IMR-90 (cell line): Measurements from ENCODE around the gene ULK2. TPM values are rescaled to one million over a fixed set of nuclear protein-coding genes. Genes with fewer than 3 reads are reported as not detected.

ENCODE experiments used
- ATAC-seq: fragments of 200-7000 bp; cut with Tn5 transposase; 2 replicates; pipeline ENCODE4 v1.9.1; 2020; ENCODE audit warnings: low read depth, mild to moderate bottlenecking, moderate library complexity
- BruUV-seq: library from RNA; stranded (reverse); fragments of 400-500 nt; replicated peaks from 2 replicates; lab custom pipeline; 2021; lab: Mats Ljungman, UMichigan
- CTCF ChIA-PET: fragments of 300-600 bp; formaldehyde crosslinking; extraction: SDS; loops from one replicate; lab custom pipeline; 2021; ENCODE audit warnings: antibody characterized with exemption; lab: Yijun Ruan, JAX
- POLR2A ChIA-PET: fragments of 300-600 bp; sonication (Branson Sonifier 250); formaldehyde crosslinking; loops from one replicate; lab custom pipeline; 2022; ENCODE audit warnings: antibody characterized with exemption; ENCODE audit not compliant: unreplicated experiment; lab: Charles Lee
- DNase-seq: peaks from one replicate; pipeline ENCODE4 v3.0.0; 2013
- H2AFZ ChIP-seq: replicated peaks from 2 replicates; pipeline ENCODE3; 2013; ENCODE audit warnings: low read length, mild to moderate bottlenecking; ENCODE audit not compliant: poor library complexity
- H2AK5ac ChIP-seq: 2 replicates; pipeline ENCODE4 v1.6.1; 2013; ENCODE audit warnings: low read depth, low read length, inconsistent platforms
- H2AK9ac ChIP-seq: replicated peaks from 2 replicates; pipeline ENCODE3; 2013; ENCODE audit warnings: mild to moderate bottlenecking, low read depth, low read length, moderate library complexity; ENCODE audit not compliant: poor library complexity
- H2BK120ac ChIP-seq: 2 replicates; pipeline ENCODE4 v1.6.1; 2013; ENCODE audit warnings: low read depth, low read length, inconsistent platforms
- H2BK15ac ChIP-seq: 3 replicates; pipeline ENCODE4 v1.6.1; 2013; ENCODE audit warnings: low read depth, low read length, inconsistent platforms
- H2BK20ac ChIP-seq: 2 replicates; pipeline ENCODE4 v1.6.1; 2013; ENCODE audit warnings: low read depth, mild to moderate bottlenecking, inconsistent platforms, low read length, moderate library complexity
- H2BK5ac ChIP-seq: 2 replicates; pipeline ENCODE4 v1.6.1; 2013; ENCODE audit warnings: mild to moderate bottlenecking, low read depth, low read length, inconsistent platforms; ENCODE audit not compliant: poor library complexity, severe bottlenecking
- H3K14ac ChIP-seq: replicated peaks from 2 replicates; pipeline ENCODE4 v1.6.1; 2013; ENCODE audit warnings: low read depth, low read length, inconsistent platforms
- H3K18ac ChIP-seq: 2 replicates; pipeline ENCODE4 v1.6.1; 2013; ENCODE audit warnings: low read depth, low read length, control low read depth
- H3K23ac ChIP-seq: 2 replicates; pipeline ENCODE4 v1.6.1; 2013; ENCODE audit warnings: low read depth, low read length, inconsistent platforms
- H3K27ac ChIP-seq: 2 replicates; pipeline ENCODE4 v1.5.1; 2013; ENCODE audit warnings: mild to moderate bottlenecking, control low read depth, low read length; ENCODE audit not compliant: insufficient read depth
- H3K27me3 ChIP-seq: 2 replicates; pipeline ENCODE4 v1.6.1; 2013; ENCODE audit warnings: low read length; ENCODE audit not compliant: control insufficient read depth, insufficient read depth
- H3K36me3 ChIP-seq: 2 replicates; pipeline ENCODE4 v1.6.1; 2013; ENCODE audit warnings: low read length, mixed read lengths; ENCODE audit not compliant: control insufficient read depth, insufficient read depth
- H3K4ac ChIP-seq: 2 replicates; pipeline ENCODE4 v1.6.1; 2013; ENCODE audit warnings: low read depth, low read length, inconsistent platforms
- H3K4me1 ChIP-seq: 2 replicates; pipeline ENCODE4 v1.6.1; 2013; ENCODE audit warnings: low read length, mixed read lengths; ENCODE audit not compliant: control insufficient read depth, insufficient read depth
- H3K4me2 ChIP-seq: 2 replicates; pipeline ENCODE4 v1.6.1; 2013; ENCODE audit warnings: low read depth, mild to moderate bottlenecking, control low read depth, low read length, moderate library complexity
- H3K4me3 ChIP-seq: 2 replicates; pipeline ENCODE4 v1.5.1; 2013; ENCODE audit warnings: low read depth, mild to moderate bottlenecking, control low read depth, low read length, moderate library complexity; ENCODE audit not compliant: insufficient read depth
- H3K56ac ChIP-seq: 2 replicates; pipeline ENCODE4 v1.6.1; 2013; ENCODE audit warnings: low read length, inconsistent platforms; ENCODE audit not compliant: insufficient read depth; ENCODE audit errors: extremely low read depth
- H3K79me1 ChIP-seq, 2 experiments: 2 replicates each; pipeline ENCODE4 v1.6.1; 2013; ENCODE audit warnings: low read length in 2 of 2, inconsistent platforms in 1 of 2, low read depth in 1 of 2
- H3K9ac ChIP-seq: 2 replicates; pipeline ENCODE4 v1.6.1; 2013; ENCODE audit warnings: low read depth, low read length, control low read depth
- H3K9me1 ChIP-seq: 2 replicates; pipeline ENCODE4 v1.6.1; 2013; ENCODE audit warnings: low read length, inconsistent platforms; ENCODE audit not compliant: insufficient read depth
- H3K9me3 ChIP-seq: 2 replicates; pipeline ENCODE4 v1.6.1; 2013; ENCODE audit warnings: low read length; ENCODE audit not compliant: control insufficient read depth, insufficient read depth
- H4K20me1 ChIP-seq: 2 replicates; pipeline ENCODE4 v1.6.1; 2013; ENCODE audit warnings: low read length, inconsistent platforms; ENCODE audit not compliant: insufficient read depth
- H4K5ac ChIP-seq: 2 replicates; pipeline ENCODE4 v1.6.1; 2013; ENCODE audit warnings: mild to moderate bottlenecking, low read depth, low read length, control low read depth
- H4K8ac ChIP-seq, 2 experiments: 2 replicates each; pipeline ENCODE4 v1.6.1; 2013; ENCODE audit warnings: low read depth in 2 of 2, low read length in 2 of 2, control low read depth in 1 of 2, inconsistent platforms in 1 of 2
- H4K91ac ChIP-seq: 2 replicates; pipeline ENCODE4 v1.6.1; 2013; ENCODE audit warnings: low read depth, low read length, inconsistent platforms; ENCODE audit not compliant: insufficient read depth
- BHLHE40 ChIP-seq: fragments of 150-350 bp; IDR thresholded peaks from 2 replicates; pipeline ENCODE4 v1.6.1; 2016; ENCODE audit warnings: mild to moderate bottlenecking, low read depth, low read length
- CEBPB ChIP-seq: IDR thresholded peaks from 2 replicates; pipeline ENCODE4 v1.6.1; 2012; ENCODE audit warnings: low read depth, low read length, improper control_type of control experiment
- CHD1 ChIP-seq: IDR thresholded peaks from 2 replicates; pipeline ENCODE4 v1.6.1; 2012; ENCODE audit warnings: low read depth, low read length, improper control_type of control experiment
- CTCF ChIP-seq: conservative IDR thresholded peaks from 2 replicates; pipeline ENCODE4 v1.5.1; 2012; ENCODE audit warnings: mild to moderate bottlenecking, low read depth, low read length, improper control_type of control experiment
- ELK1 ChIP-seq: fragments of 150-350 bp; IDR thresholded peaks from 2 replicates; pipeline ENCODE4 v1.6.1; 2016; ENCODE audit warnings: low read depth, mild to moderate bottlenecking, low read length, moderate library complexity, borderline replicate concordance
- FOS ChIP-seq: fragments of 150-350 bp; IDR thresholded peaks from 2 replicates; pipeline ENCODE4 v1.6.1; 2016; ENCODE audit warnings: low read depth, low read length
- MAFK ChIP-seq: IDR thresholded peaks from 2 replicates; pipeline ENCODE4 v1.6.1; 2012; ENCODE audit warnings: low read depth, low read length, improper control_type of control experiment
- MAZ ChIP-seq: IDR thresholded peaks from 2 replicates; pipeline ENCODE4 v1.6.1; 2012; ENCODE audit warnings: low read depth, mild to moderate bottlenecking, low read length, improper control_type of control experiment, moderate library complexity, borderline replicate concordance
- MXI1 ChIP-seq: IDR thresholded peaks from 2 replicates; pipeline ENCODE4 v1.6.1; 2012; ENCODE audit warnings: low read depth, mild to moderate bottlenecking, low read length, moderate library complexity, borderline replicate concordance
- NFE2L2 ChIP-seq: fragments of 150-350 bp; IDR thresholded peaks from 2 replicates; pipeline ENCODE4 v1.6.1; 2016; ENCODE audit warnings: low read depth, mild to moderate bottlenecking, low read length
- POLR2A ChIP-seq: IDR thresholded peaks from 2 replicates; pipeline ENCODE4 v1.6.1; 2012; ENCODE audit warnings: mild to moderate bottlenecking, low read depth, low read length
- RAD21 ChIP-seq: IDR thresholded peaks from 2 replicates; pipeline ENCODE4 v1.6.1; 2012; ENCODE audit warnings: low read length, improper control_type of control experiment
- RCOR1 ChIP-seq: IDR thresholded peaks from 2 replicates; pipeline ENCODE4 v1.6.1; 2012; ENCODE audit warnings: mild to moderate bottlenecking, low read length, improper control_type of control experiment; ENCODE audit not compliant: insufficient replicate concordance
- RFX5 ChIP-seq: IDR thresholded peaks from 2 replicates; pipeline ENCODE4 v1.8.0; 2012; ENCODE audit warnings: low read depth, mild to moderate bottlenecking, low read length, moderate library complexity
- SMC3 ChIP-seq: fragments of 150-350 bp; IDR thresholded peaks from 2 replicates; pipeline ENCODE4 v1.6.1; 2016; ENCODE audit warnings: low read depth, mild to moderate bottlenecking, antibody characterized with exemption, low read length, moderate library complexity
- USF2 ChIP-seq: fragments of 150-350 bp; IDR thresholded peaks from 2 replicates; pipeline ENCODE4 v1.6.1; 2017; ENCODE audit warnings: mild to moderate bottlenecking, antibody characterized with exemption, low read length, low read depth
- WGBS, 2 experiments: methylation state at CpG; one replicate each; pipeline versions ENCODE4 v1.1.5 to v1.1.7; 2013; ENCODE audit warnings: missing lambda C conversion rate in 2 of 2; ENCODE audit not compliant: insufficient read length in 1 of 2; ENCODE audit errors: extremely low coverage in 2 of 2; 5-methylcytosine and 5-hydroxymethylcytosine counted together
- dilution Hi-C: fragments of 300-500 bp; cut with HindIII; formaldehyde crosslinking; loops from one replicate; pipeline ENCODE4 v1.14.3; 2018; ENCODE audit warnings: low sequenced_read_pairs; ENCODE audit not compliant: unreplicated experiment
- in situ Hi-C: fragments of 300-500 bp; cut with MboI; formaldehyde crosslinking; loops from 3 replicates; pipeline ENCODE4 v1.14.3; 2019; ENCODE audit warnings: low sequenced_read_pairs, inconsistent platforms, mixed read lengths
- intact Hi-C: fragments of 100-400 bp; cut with micrococcal nuclease; formaldehyde crosslinking; loops from 2 replicates; pipeline ENCODE4 v1.10.0; 2022
- polyA plus RNA-seq, 3 experiments: library from polyadenylated mRNA; depleted of rRNA; stranded (reverse); fragments of >200 nt; gene quantifications; 2 replicates each; pipeline ENCODE4 v1.2.3, GENCODE V29; 2012; ENCODE audit warnings: low replicate concordance in 1 of 3
- total RNA-seq: library from RNA; depleted of rRNA; stranded (reverse); fragments of >200 nt; gene quantifications from 2 replicates; pipeline ENCODE4 v1.2.3, GENCODE V29; 2012

ULK2 gene
- total and polyA plus RNA-seq, 2 of the 4 experiments (the other 2 are of a cell fraction): 8.9 to 10.8 TPM

GRCh38 chr17:19865021-19865420 lies 2.7 kb downstream of the ULK2 start:
- no peak overlapping the region for H2BK15ac ChIP-seq
- no peak overlapping the region for H3K56ac ChIP-seq
- no peak overlapping the region for H4K8ac ChIP-seq
- no peaks in the 10 kb centered on the region for H3K27me3 ChIP-seq
- H3K4me2 ChIP-seq: no peak overlapping the region
- H3K4me3 ChIP-seq: no peak overlapping the region
- no peak overlapping the region for H4K91ac ChIP-seq
- no CpG with 5 or more reads among the region's 3 CpGs for WGBS, 2 experiments
- no peaks in the 10 kb centered on the region for H3K4me1 ChIP-seq
- no peak for TF ChIP-seq SMC3
- TF ChIP-seq NFE2L2: no peak
- no peak for TF ChIP-seq RAD21
- no peak for TF ChIP-seq POLR2A
- TF ChIP-seq CTCF: no peak
- TF ChIP-seq BHLHE40: no peak
- TF ChIP-seq ELK1: no peak
- no peak for TF ChIP-seq MXI1
- no peak for TF ChIP-seq CEBPB
- no peak for TF ChIP-seq CHD1
- no peak for TF ChIP-seq MAFK
- no peak for TF ChIP-seq FOS
- TF ChIP-seq RCOR1: no peak
- no peak for TF ChIP-seq MAZ
- no peak for TF ChIP-seq RFX5
- no peak for TF ChIP-seq USF2
- no peak overlapping the region for H3K14ac ChIP-seq
- no peaks in the 10 kb centered on the region for H4K20me1 ChIP-seq
- H2AFZ ChIP-seq: no peak overlapping the region
- BruUV-seq: no TSS peak
- H3K79me1 ChIP-seq: peaks cover 6% of the 10 kb centered on the region in 2 experiments
- H3K4ac ChIP-seq: no peak overlapping the region
- H3K18ac ChIP-seq: no peak overlapping the region
- DNase-seq (no peak), ATAC-seq (no peak)
- intact Hi-C loops: loop anchor here (5.0 kb wide), 1 partner anchor 42 kb away; no protein-coding TSS in a partner anchor
- no peaks in the 10 kb centered on the region; the same call in 1 of the 2 replicates for H3K9me1 ChIP-seq
- H2BK120ac ChIP-seq: no peak overlapping the region
- in situ Hi-C loops: no loop called here
- no peak overlapping the region for H3K9ac ChIP-seq
- dilution Hi-C loops: no loop called here
- H2AK5ac ChIP-seq: no peak overlapping the region
- ChIA-PET POLR2A (no interaction called here), CTCF (interaction anchor here (0.6 kb wide), 1 partner anchor 515 kb away, joined by 4 read pairs; no protein-coding TSS in a partner anchor)
- H3K9me3 ChIP-seq: no peaks in the 10 kb centered on the region
- no peak overlapping the region for H3K27ac ChIP-seq
- H4K5ac ChIP-seq: no peak overlapping the region
- no peak overlapping the region for H2AK9ac ChIP-seq
- H2BK20ac ChIP-seq: no peak overlapping the region
- H3K23ac ChIP-seq: no peak overlapping the region
- H3K36me3 ChIP-seq: peaks cover 4% of the 10 kb centered on the region; the same call in 1 of the 2 replicates
- H2BK5ac ChIP-seq: no peak overlapping the region
